HG02759 (cell line): Measurements from ENCODE around the gene LIPK.
"Not testable (repeated sequence)": the region's sequence is repeated elsewhere in the genome, so short reads cannot be mapped to it uniquely, and the experiment has no call there.

Experiments used
- ATAC-seq: cut with Tn5 transposase; IDR thresholded peaks from one replicate; pipeline ENCODE4 v1.9.1; 2021; ENCODE audit warnings: mild to moderate bottlenecking, moderate library complexity; ENCODE audit not compliant: unreplicated experiment

Gene LIPK, protein sequence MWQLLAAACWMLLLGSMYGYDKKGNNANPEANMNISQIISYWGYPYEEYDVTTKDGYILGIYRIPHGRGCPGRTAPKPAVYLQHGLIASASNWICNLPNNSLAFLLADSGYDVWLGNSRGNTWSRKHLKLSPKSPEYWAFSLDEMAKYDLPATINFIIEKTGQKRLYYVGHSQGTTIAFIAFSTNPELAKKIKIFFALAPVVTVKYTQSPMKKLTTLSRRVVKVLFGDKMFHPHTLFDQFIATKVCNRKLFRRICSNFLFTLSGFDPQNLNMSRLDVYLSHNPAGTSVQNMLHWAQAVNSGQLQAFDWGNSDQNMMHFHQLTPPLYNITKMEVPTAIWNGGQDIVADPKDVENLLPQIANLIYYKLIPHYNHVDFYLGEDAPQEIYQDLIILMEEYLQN

DNA sequence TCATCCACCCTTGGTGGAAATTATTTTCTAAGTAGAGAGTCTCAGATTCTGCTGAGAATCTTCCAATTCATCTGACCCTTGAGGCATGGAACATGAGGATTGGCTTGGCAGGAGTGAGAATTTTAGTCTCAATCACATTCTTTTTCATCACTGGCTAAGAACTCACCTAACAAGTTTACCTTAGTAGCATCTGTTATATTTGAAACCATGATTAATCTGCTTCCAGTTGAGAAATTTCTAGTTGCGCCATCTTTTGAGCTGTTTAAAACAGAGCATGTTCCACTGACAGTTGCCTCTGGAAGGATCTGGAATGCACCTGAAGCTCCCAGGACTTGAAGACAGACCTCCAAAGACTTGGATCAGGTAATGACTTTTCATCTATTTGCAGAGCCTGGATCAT is at the start of gene LIPK:
Gene LIPK (plus strand): TSS at position 292 of the 400 bp plus-strand sequence. CDS start 18,295 bp downstream, outside the sequence.
- no peak for ATAC-seq

DNA sequence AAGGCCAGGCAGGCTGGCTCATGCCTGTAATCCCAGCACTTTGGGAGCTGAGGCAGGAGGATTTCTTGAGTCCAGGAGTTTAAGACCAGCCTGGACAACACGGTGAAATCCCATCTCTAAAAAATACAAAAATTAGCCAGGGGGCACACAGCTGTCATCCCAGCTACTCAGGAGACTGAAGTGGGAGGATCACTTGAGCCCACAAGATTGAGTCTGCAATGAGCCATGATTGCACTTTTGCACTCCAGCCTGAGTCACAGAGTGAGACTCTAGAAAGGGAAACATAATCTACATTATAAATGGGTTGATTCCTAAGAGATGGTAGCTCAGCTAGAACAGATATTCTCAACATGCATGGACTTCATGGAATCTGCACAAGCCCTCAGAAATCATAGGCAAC is 48.1 kb upstream of the LIPK start:
- no peak for ATAC-seq

DNA sequence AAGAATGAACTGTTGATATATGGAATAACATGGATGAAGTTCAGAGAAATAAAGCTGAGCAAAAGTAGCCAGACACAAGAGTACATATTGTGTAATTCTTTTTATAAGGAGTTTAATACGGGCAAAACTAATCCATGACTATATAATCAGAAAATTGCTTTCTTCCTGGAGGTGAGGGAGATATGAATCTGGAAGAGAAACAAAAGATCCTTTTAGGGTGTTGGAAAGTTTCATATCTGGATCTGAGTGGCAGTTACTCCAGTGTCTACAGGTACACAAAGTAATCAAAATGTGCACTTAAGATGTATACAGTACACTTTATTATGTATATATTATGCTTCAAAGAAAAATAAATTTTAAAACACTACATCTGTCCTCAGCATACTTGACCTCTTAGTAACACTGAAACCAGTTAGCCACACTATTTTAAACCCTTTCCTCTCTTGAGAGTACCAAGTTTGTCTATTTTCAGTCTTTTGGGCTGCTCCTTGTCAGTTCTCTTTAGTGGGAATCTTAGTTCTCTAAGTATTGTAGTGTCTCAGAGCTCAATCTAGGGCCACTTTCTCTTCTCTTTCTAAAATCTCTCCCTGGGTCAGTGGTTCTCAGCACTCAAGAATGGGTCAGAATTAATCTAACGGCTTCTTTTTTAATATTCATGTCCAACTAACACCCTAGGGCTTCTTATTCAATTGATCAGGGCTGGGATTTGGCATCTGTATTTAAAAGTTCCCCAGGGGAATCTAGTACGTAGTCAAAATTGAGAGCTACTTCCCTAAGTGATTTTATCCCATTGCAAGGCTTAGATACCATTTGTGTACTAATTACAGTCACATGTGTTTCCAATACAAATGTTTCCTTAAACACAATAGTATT is 46.1 kb upstream of the LIPK start:
- ATAC-seq = no peak

DNA sequence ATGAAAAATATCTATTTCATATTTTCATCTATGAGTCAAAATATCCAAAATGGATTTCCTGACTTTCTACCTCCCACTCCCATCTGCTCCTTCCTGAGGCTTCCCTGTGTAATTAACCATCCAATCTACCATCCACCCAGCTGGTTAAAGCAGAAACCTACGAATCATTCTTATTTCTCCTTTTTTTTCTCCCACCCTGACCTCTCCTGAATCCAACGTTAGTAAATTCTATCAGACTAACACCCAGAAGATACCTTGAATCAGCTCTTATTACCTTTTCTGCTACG is 45.5 kb upstream of the LIPK start:
- ATAC-seq = no peak

DNA sequence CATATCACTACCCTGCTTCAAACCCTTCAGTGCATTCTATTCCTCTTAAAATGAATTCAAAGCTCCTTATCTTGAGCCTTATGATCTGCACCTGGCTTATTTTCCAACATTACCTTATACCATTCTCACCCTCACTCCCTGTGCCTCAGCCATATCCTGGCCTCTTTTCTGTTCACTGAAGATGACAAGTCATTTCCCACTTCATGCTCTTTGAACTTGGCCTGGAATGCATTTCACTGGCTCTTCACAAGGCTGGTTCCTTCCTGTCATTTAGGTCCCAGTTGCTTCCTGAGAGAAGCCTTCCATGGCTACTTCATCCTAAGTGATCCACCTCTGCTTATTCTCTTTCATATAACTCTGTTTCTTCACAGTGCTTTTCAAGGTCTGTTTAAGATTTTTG is 45.0 kb upstream of the LIPK start:
- ATAC-seq = no peak

DNA sequence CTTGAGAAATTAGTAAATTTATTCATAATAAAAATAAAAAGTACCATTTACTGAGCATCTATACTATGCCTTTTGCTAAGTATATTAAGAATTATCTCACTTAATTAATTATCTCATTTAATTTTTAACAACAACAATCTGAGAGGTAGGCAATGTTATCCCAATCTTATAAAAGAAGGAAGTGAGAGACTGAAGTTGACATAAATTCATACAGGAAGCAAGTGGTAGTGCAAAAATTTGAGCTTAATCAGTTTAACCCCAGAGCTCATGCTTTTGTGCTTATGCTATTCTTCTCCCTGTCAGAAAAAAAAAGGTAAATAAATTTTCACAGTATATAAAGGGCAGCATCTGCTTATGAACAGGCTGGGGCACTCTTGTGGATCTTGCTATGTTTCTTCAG is 44.5 kb upstream of the LIPK start:
- ATAC-seq = no peak

DNA sequence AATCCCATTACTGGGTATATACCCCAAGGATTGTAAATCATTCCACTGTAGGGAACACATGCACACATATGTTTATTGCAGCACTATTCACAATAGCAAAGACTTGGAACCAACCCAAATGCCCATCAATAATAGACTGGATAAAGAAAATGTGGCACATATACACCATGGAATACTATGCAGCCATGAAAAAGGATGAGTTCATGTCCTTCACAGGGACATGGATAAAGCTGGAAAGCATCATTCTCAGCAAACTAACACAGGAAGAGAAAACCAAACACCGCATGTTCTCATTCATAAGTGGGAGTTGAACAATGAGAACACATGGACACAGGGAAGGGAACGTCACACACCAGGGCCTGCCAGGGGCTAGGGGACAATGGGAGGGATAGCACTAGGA is 42.9 kb upstream of the LIPK start:
- not testable (repeated sequence) for ATAC-seq

DNA sequence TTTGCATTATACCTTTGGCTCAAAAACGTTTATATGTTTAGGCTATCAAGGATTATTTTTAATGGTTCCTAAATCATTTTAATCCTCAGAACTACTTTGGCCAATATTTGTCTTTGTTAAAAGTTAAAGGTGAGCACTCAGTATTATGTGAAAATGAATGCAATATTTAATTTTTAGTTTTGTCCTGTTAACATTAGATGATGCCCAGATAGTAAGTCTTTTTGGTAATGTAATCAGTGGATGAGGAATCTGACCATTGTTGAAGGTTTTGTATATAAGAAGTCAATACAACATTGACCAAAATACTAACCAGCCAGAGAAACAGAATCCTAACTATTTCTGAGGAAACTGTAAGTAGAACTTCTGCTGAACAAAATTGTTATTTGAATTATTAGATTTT is 41.9 kb upstream of the LIPK start, which contains the start of gene LIPF:
Gene LIPF (plus strand): TSS at position 301 of the 400 bp plus-strand sequence. CDS start 2,856 bp downstream, outside the sequence.
- no peak for ATAC-seq

DNA sequence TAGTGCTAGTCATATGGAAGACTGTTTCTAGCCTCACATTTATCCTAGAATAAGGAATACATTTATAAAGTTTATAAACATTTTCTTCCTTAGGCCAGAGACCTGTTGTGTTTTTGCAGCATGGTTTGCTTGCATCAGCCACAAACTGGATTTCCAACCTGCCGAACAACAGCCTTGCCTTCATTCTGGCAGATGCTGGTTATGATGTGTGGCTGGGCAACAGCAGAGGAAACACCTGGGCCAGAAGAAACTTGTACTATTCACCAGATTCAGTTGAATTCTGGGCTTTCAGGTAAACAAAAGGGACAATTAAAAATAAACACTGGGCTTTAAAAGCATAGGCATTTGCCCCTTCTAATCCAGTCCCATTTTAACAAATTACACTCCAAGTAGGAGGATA is 37.6 kb upstream of the LIPK start:
- no peak for ATAC-seq

DNA sequence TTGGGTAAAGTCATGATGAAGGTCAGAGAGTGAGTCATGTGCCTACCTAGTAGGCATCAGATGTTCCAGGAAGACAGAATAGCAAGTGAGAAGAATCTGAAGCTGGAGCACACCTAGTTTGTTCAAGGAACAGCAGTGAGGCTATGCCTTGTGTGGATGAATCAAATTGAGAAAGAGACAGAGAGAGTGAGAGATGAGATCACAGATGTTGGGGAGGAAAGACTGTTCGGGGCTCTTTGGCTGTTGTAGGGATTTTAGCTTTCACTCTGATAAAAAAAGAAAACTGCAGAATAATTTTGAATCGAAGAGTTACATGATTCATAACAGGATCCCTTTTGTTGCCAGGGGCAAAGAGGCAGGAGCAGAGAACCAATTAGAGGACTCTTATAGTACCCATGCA is 35.6 kb upstream of the LIPK start:
- ATAC-seq = no peak

DNA sequence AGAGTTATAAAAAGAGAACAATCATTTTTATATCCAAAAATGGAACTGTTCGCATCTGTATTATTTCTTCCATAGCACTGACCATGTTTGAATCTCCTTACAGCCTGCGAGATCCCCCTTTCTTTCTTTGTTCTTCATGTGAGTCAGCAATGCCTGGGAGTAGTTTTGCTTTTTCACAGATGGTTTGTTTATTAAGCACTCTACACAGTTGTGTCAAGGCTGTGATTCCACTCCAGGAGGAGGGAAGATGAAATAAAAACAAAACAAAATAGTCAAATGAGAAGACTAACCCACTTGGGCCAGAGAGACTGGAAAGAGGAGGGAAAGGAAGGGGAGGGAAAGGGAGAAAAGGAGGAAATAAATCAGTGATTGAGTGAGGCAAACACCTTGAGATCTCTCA is 34.0 kb upstream of the LIPK start:
- no peak for ATAC-seq

DNA sequence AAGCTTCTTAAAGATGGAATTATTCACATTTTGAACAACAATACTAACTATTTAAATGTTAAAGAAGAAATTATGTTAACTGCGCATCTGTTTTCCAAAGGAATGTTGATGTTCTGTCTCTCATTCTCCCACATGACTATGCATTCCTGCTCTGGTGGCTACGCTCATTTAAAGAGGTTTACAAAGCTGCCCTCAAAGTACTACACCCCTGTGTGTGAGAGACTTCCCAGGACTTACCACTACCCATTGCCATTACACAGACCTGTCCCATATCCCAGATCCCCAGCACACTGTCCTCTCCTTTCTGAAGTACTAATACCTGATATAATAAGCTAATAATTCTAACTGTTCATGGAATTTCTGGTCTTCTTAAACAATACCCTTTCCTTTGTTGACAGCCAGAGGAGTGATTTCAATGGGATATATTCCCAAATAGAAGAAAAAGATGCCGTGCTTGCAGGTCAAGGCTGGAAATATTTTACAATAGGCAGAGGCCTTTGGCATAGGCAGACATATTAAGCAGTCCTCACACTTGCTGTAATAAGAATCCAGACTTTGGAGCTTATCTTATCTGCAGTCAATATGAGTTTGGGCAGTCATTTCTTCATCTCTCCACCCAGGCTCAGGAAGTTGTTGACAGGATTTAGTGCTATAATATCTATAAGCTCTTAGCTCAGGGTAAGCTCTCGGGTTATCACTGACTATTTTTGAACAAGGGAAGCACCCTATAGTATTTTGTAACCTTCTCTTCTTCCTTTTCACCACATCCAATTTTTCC is 29.6 kb upstream of the LIPK start:
- no peak for ATAC-seq

DNA sequence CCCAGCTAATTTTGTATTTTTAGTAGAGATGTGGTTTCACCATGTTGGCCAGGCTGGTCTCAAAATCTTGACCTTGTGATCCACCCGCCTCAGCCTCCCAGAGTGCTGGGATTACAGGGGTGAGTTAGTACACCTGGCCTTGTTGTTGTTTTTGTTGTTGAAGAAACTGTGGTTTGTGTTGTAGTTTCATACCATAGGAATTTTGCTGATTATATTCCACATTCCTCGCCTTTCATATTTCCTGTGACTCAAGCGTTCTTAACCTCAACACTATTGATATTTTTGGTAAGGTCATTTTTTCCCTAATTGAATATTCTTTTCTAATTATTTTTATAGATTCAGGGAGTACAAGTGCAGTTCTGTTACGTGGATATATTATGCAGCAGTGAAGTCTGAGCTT is 25.1 kb upstream of the LIPK start:
- ATAC-seq = no peak

DNA sequence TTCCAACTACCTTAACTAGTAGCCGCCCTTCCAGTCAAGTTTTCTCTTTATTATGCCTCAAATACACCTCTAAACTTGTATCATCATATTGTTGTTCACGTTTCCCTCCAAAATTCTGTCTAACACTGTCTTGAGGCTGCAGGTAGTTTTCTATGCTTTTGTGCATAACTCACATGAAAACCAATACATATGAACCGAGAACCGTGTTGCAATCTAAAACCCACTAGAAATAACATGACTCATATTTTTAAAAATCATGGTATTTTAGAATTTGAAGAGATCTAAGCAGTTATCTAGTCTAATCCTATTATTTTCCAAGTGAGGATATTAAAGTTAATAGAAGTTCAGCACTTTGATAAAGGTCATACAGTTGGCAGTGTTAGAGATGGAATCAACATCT is 23.6 kb upstream of the LIPK start:
- no peak for ATAC-seq

DNA sequence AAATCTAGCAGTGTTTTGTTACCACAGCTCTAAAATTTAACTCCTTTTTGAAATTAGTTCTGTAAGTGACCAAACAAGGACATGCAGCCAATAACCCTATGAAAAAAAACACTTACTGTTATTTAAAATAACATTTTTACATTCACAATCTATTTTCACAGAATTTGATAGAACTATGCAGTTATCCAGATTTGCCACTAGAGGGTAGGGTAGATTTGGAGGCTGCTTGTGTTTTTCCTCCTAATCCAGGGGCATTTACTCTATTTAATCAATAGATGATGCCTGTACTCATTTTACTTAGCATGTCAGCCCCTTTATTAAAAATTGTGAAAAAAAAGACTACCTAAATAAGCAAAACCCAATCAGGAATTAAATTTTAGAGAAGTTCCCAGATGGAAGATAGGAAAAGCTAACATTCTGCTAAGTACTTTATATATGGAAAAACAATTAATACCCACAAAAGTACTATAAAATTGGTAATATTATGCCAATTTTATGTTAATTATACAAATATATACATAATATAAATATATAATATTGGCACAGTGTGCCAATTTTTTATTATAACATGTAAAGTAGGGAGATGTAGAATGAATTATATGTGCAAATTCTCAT is 18.1 kb upstream of the LIPK start:
- ATAC-seq = no peak

DNA sequence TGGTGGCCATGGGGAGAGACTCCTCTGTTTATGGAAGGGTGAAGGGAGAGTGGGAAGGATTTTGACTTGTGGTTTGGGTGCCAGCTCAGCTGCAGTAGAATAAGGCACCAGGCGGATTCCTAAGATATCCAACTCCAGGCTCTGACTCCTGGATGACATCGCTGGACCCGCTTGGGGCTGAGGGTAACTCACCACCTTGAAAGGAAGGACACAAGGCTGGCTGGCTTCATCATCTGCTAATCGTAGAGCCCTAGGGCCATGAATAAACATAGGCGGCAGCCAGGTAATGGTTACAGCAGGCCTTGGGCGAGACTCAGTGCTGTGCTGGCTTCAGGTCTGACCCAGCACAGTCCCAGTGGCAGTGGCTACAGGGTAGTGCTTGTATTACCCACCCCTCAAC is 16.7 kb upstream of the LIPK start:
- no peak for ATAC-seq

DNA sequence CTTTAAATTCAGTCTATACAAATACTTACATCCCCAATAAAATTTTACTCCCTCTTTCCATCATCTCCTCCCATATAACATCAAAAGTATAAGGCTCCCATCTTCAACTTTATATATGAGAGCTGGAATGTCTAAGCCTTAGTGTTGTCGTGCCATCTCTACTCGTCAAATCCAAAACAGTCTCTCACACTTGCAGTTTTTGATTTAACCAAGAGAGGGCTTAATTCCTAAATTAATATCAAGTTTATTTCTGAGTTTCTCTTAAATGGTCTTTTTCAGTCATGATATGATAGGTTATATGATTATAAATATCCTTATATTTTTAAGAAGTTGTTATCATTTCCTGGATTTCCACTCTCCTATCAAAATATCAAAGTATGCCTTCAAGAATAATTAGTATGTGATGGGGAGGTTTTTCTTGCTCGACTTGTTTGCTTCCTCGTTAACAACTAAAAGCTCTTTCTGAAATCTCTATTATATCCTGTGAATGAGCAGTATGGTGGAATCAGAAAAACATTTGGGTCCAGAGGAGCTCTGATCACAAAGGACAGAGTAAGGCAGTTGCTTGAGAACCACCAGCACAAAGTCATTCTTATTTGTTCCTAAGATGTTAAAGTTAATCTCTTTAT is 12.5 kb upstream of the LIPK start:
- ATAC-seq = no peak

DNA sequence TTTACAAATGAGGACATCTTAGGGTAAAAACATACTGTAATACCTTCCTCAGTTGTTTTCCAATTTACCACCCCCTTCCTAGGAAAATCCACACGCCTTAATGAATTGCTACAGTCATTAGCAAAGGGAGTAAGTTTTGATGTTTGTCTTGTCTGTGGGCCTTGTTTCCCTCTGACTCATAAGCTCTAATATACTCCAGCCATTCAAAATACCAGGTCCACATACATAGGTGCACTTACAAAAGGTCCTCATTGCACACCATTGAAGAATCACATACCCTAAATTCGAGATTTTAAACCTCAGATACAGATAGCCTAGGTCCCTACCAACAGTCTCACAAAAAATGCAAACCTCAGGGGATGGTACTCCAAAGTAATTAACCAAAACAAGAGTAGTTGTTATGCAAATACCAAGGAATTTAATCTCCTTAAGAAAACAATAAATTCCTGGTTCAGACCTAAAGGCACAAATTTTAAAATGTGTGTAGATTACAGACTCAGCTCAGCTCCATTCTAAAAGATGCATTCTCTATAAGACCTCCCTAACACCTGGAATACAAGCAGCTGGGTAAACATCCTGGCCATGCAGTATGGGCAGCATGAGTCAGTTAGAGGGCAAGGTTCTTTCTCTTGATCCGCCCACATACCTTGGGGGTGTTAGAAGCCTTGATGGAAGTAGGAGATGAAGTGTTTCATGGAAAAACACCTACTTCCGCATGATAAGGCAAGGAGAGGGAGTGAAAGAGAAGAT is 3.0 kb upstream of the LIPK start:
- ATAC-seq = no peak

DNA sequence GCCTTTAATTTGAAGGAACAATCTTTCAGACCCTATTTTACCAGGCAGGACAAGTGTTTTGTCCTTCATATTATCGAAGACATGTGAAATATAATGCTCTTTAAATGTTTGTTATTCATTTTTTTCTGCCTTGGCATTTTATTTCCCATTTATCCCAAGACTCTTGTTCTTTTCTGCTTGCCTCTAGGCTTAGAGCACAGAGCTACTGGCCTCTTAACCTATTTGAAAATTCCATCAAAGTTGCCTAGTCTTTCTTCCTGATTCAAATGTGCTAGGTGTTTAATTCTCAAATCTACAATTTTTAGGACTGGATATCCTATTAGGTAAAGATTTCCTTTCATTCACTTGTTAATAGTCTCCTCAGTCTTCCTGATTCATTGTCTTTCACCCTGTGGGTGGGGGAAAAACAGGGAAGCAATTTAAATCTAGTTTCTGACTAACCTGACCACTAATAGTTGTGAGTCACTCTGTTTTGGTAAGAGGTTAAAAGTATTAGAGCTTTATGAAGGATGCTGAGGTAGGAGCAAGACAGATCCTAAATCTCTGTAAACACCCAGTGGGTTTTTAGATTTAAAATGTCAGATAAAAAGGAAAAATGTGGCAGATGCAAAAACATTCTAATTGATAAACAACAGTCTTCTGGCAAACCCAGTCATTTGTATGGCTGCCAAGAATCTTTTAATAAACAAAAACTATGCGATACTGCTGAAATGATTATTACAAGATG is 1.5 kb downstream of the LIPK start:
- ATAC-seq = no peak
